Vagina (tissue), 2 donors: Measurements from ENCODE around the gene EVX1. TPM values are rescaled to one million over a fixed set of nuclear protein-coding genes. Genes with fewer than 3 reads are reported as not detected.

ENCODE experiments used
- DNase-seq, 2 donors: peaks; one replicate each; pipeline ENCODE4 v3.0.0-alpha.2; 2017; ENCODE audit errors: extremely low spot score in 2 of 2
- H3K27ac ChIP-seq: fragments of 200-600 bp; sonication (generic); one replicate; pipeline ENCODE4 v1.5.1; 2019
- H3K27me3 ChIP-seq: fragments of 200-600 bp; sonication (generic); one replicate; pipeline ENCODE4 v1.5.1; 2019
- H3K36me3 ChIP-seq, 2 donors: fragments of 200-600 bp; sonication (generic); one replicate each; pipeline ENCODE4 v1.5.1; 2017 to 2019
- H3K4me1 ChIP-seq: fragments of 200-600 bp; sonication (generic); one replicate; pipeline ENCODE4 v1.5.1; 2019
- H3K4me3 ChIP-seq, 2 donors: fragments of 200-600 bp; sonication (generic); 1 replicate in 1 of 2; 2 replicates in 1 of 2; pipeline ENCODE4 v1.5.1; 2016 to 2019
- H3K9me3 ChIP-seq: fragments of 200-600 bp; sonication (generic); one replicate; pipeline ENCODE4 v1.5.1; 2019
- POLR2A ChIP-seq, 2 donors: fragments of 450-650 bp; IDR thresholded peaks; one replicate each; pipeline ENCODE4 v1.6.1; 2017; ENCODE audit warnings: antibody characterized with exemption in 2 of 2, mild to moderate bottlenecking in 2 of 2, moderate library complexity in 2 of 2
- POLR2AphosphoS5 ChIP-seq, 2 donors: sonication (generic); formaldehyde crosslinking; IDR thresholded peaks; one replicate each; pipeline ENCODE4 v1.9.0; 2017; ENCODE audit warnings: antibody characterized with exemption in 2 of 2, mild to moderate bottlenecking in 2 of 2, low read depth in 1 of 2; ENCODE audit not compliant: insufficient read depth in 1 of 2
- intact Hi-C: fragments of 100-400 bp; cut with DNase I; formaldehyde crosslinking; loops from one replicate; pipeline ENCODE4 v1.15.1; 2023
- total RNA-seq: library from RNA; depleted of rRNA; stranded (reverse); fragments of >200 nt; gene quantifications from one replicate; pipeline ENCODE4 v1.2.3, GENCODE V29; 2016
- TF ChIP-seq, protein P1 (sequence below), 3 experiments: fragments of 450-650 bp in 2 of 3; fragments of 200-600 bp in 1 of 3; sonication (generic) in 1 of 3; IDR thresholded peaks; one replicate each; pipeline ENCODE4 v1.5.1; 2017 to 2019; ENCODE audit warnings: antibody characterized with exemption in 3 of 3, mild to moderate bottlenecking in 2 of 3, moderate library complexity in 2 of 3

EVX1 gene
- total RNA-seq, 1 donor from 2014 or later: 2.5 TPM

DNA sequence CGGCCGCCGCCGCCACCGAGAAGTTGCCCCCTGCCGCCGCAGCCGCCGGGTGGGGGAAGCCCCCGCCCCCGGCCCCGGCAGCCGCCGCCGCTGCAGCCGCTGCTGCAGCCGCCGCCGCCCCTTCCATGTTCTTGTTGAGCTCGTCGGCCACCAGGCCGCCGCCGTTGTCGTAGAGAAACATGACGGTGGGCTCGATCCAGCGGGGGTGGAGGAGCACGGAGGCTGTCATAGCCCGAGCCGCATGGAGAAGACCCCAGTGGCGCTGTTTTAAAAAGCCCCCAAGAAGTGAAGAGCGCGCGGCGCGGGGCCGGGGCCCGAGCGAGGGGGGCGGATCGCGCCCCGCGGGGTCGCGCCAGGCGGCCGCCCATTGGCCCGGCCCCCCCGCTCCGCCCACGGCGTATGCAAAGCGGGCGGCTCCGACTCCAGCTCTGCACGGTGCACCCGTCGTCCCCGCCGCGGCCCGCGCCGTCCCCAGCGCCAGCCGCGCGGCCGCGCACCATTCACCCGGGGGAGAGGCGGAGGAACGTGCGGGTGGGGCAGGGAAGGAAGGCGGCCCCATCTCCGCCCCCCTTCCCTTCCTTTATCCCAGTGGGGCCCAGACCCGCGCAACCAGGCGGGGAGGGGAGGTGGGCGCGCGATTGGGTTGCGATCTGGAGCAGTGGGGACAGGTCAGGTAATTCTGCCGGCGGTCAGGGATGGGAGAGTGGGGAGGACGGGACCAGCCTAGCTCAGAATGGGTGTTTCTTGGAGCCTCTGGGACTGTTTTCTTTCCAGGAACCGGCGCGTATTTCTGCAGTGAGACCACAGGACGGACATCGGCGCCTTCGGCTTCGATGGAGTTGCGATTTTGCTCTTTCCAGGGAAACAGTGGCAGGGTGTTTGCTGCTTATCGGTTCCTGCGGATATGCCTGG lies 42.5 kb upstream of the EVX1 start, which contains the start of gene HOXA13:
TSS of gene HOXA13 (minus strand) at position 243 of the 912 bp plus-strand sequence. CDS start at position 229, 14 bp downstream.
- intact Hi-C loops: loop anchor here (5.0 to 10.0 kb wide), 3 partner anchors 377 to 725 kb away; no protein-coding TSS in a partner anchor
- TF ChIP-seq, protein P1, sequence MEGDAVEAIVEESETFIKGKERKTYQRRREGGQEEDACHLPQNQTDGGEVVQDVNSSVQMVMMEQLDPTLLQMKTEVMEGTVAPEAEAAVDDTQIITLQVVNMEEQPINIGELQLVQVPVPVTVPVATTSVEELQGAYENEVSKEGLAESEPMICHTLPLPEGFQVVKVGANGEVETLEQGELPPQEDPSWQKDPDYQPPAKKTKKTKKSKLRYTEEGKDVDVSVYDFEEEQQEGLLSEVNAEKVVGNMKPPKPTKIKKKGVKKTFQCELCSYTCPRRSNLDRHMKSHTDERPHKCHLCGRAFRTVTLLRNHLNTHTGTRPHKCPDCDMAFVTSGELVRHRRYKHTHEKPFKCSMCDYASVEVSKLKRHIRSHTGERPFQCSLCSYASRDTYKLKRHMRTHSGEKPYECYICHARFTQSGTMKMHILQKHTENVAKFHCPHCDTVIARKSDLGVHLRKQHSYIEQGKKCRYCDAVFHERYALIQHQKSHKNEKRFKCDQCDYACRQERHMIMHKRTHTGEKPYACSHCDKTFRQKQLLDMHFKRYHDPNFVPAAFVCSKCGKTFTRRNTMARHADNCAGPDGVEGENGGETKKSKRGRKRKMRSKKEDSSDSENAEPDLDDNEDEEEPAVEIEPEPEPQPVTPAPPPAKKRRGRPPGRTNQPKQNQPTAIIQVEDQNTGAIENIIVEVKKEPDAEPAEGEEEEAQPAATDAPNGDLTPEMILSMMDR (IDR thresholded peaks at IDR 0.05): no peak
- TF ChIP-seq POLR2AphosphoS5 (IDR thresholded peaks at IDR 0.05; ENCODE audit: insufficient read depth in 1 of 2, low read depth in 1 of 2) (peak; percentile 64 to 98), POLR2A (IDR thresholded peaks at IDR 0.05) (peak in 1 of 2 donors; percentile 88)
- DNase-seq: peak; percentile 90 to 92
- peaks cover 39% of the 10 kb centered on the region for H3K4me1 ChIP-seq
- peak within 1 kb of the TSS; percentile 99 for H3K27ac ChIP-seq
- no peaks in the 10 kb centered on the region for H3K9me3 ChIP-seq
- peaks cover 11% of the 10 kb centered on the region for H3K27me3 ChIP-seq
- H3K4me3 ChIP-seq: peak within 1 kb of the TSS; percentile 88 to 91
- H3K36me3 ChIP-seq: no peaks in the 10 kb centered on the region

DNA sequence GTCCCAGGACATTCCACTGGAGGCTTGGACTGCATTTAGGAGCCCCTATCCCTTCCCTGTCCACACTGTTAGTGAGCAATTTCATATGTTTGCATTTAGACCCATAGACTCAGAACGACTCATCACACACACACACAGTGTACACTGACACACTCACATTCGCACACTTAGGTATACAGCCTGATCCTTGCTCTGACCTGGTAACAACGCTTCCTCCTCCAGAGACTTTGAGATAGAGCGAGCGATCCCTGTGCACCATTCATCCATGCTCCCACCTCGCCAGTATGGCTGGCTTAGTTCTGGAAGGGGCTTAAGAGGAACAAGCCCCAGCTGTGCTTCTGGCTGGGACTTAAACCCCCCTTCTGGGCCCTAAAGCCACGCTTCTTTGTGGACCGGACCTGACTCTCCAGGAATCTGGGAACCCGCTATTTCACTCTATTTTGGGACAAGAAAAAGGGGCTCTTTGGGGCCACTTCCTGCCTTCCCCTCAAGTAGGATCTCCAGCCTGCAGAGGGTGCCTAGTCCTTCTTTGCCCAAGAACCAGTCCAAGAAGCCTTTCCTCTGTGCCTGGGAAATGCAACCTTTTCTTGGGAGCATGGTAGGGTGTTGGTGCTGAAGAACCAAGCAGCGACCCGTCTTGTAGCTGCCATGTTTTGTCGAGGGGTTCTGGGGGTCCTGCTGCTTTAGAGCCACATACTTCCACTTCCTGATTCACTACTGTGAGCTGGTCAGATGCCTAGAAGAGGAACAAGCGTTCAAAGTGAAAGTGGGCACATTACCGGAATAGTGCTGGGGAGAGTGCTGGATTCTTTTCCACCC lies 41.6 kb upstream of the EVX1 start:
- Histone ChIP-seq H3K36me3 (no peaks in the 10 kb centered on the region), H3K27ac (peak overlapping the region; percentile 93), H3K4me1 (peaks cover 42% of the 10 kb centered on the region), H3K4me3 (peak overlapping the region; percentile 88 to 91), H3K9me3 (no peaks in the 10 kb centered on the region), H3K27me3 (peaks cover 11% of the 10 kb centered on the region)
- intact Hi-C loops: loop anchor here (5.0 to 10.0 kb wide), 2 partner anchors 376 to 724 kb away; no protein-coding TSS in a partner anchor
- TF ChIP-seq POLR2AphosphoS5 (IDR thresholded peaks at IDR 0.05; ENCODE audit: insufficient read depth in 1 of 2, low read depth in 1 of 2): no peak
- TF ChIP-seq, protein P1 (IDR thresholded peaks at IDR 0.05): no peak
- TF ChIP-seq POLR2A (IDR thresholded peaks at IDR 0.05): no peak
- peak; percentile 90 to 93 for DNase-seq

DNA sequence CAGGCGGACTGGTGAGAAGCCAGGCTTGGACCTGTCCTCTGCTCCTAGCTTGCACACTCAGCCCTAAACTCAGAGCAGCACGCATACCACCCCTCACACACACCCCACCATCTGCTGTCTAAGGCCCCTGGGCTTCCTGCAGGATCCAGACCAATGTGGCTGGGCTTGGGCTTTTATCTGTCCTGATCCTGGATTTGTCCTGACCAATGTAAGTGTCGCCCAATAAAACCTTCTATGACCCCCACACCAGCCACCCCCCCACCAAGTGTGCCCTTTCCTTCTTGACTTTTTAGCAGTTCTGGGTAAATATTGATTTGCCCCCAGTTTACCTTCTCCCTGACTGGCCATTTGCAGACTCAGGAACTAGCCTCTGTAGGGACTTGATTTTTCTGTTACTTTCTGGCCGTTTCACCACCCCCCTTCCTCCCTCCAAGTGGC lies 41.0 kb upstream of the EVX1 start:
- Histone ChIP-seq H3K4me3 (peak overlapping the region; percentile 88 to 91), H3K4me1 (peaks cover 43% of the 10 kb centered on the region), H3K27ac (peak overlapping the region; percentile 93), H3K9me3 (no peaks in the 10 kb centered on the region), H3K27me3 (peaks cover 11% of the 10 kb centered on the region), H3K36me3 (no peaks in the 10 kb centered on the region)
- TF ChIP-seq POLR2A (IDR thresholded peaks at IDR 0.05) (no peak), POLR2AphosphoS5 (IDR thresholded peaks at IDR 0.05; ENCODE audit: insufficient read depth in 1 of 2, low read depth in 1 of 2) (no peak)
- TF ChIP-seq, protein P1 (IDR thresholded peaks at IDR 0.05): no peak
- peak in 1 of 2 donors; percentile 87 for DNase-seq
- intact Hi-C loops: loop anchor here (5.0 to 10.0 kb wide), 2 partner anchors 376 to 723 kb away; no protein-coding TSS in a partner anchor

DNA sequence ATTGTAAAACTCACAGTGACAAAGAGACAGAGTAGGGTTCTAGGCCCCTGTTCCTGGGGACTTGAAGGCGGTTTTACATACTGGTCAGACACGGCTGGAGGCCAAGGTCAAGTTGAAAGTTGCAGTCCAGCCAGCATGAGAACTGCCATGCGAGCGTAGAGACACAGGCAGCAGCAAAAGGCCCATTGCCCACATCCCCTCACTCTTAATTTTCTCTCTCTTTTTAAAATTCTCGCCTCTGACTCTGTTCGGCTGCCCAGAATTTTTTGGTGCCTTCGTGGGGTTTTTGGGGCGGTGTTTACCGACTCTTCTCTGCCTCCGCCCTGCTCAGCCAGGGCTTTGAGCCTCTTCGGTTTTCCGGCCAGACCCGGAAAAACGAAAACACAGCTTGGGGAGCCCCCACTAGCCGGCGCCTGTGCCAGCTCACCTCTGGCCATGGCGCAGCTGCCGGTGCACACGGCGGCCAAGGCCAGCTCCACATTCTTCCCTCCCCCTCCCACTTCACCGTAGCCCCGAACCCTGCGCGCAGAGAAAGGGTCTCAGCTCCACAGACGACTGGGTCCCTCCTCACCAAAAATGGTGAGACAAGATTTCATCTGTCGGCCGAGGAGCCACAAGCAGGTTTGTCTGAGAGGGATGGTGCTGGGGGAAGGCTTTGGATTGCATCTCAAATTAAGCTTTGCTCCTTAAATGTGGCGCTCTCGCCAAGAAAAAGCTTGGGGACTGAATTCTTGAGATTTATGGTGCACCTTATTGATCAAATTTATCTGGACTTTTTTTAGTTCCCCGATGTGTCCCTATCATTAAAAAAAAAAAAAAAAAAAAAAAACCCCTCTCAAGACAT lies 40.4 kb upstream of the EVX1 start:
- H3K36me3 ChIP-seq: no peaks in the 10 kb centered on the region
- H3K4me1 ChIP-seq: peaks cover 49% of the 10 kb centered on the region
- peak in 1 of 2 donors; percentile 62 for TF ChIP-seq POLR2AphosphoS5 (IDR thresholded peaks at IDR 0.05; ENCODE audit: insufficient read depth in 1 of 2, low read depth in 1 of 2)
- TF ChIP-seq POLR2A (IDR thresholded peaks at IDR 0.05): no peak
- TF ChIP-seq, protein P1 (IDR thresholded peaks at IDR 0.05): no peak
- peaks cover 11% of the 10 kb centered on the region for H3K27me3 ChIP-seq
- H3K9me3 ChIP-seq: no peaks in the 10 kb centered on the region
- peak overlapping the region; percentile 93 for H3K27ac ChIP-seq
- H3K4me3 ChIP-seq: peak overlapping the region; percentile 88 to 91
- peak; percentile 85 to 93 for DNase-seq
- intact Hi-C loops: loop anchor here (5.0 to 10.0 kb wide), 2 partner anchors 375 to 723 kb away; no protein-coding TSS in a partner anchor
